ENCODE data around the gene TGM4. TPM values are rescaled to one million over a fixed set of nuclear protein-coding genes. Genes with fewer than 3 reads are reported as not detected.

TGM4 gene
- total RNA-seq, 4 donors from 2014 or later, result not detected

- Histone ChIP-seq H3K9me3 (no peaks in the 10 kb centered on the region), H3K36me3 (no peaks in the 10 kb centered on the region), H3K4me1 (no peaks in the 10 kb centered on the region), H3K27me3 (no peaks in the 10 kb centered on the region), H3K4me3 (no peak overlapping the region), H3K27ac (no peak overlapping the region)
- DNase-seq, result no peak
- TF ChIP-seq CTCF (IDR thresholded peaks at IDR 0.05), result no peak
- no peak for TF ChIP-seq POLR2A (IDR thresholded peaks at IDR 0.05)
- intact Hi-C loops (cut with DNase I; ENCODE audit: low total_unique reads), result no loop called here
Observed at GRCh38 chr3:44955917-44956316, 81.5 kb downstream of the TGM4 start.

- H3K27me3 ChIP-seq, result no peaks in the 10 kb centered on the region
- no peak for DNase-seq
- no peak overlapping the region for H3K4me3 ChIP-seq
- no peak overlapping the region for H3K27ac ChIP-seq
- H3K4me1 ChIP-seq, result no peaks in the 10 kb centered on the region
- H3K36me3 ChIP-seq, result no peaks in the 10 kb centered on the region
- H3K9me3 ChIP-seq, result no peaks in the 10 kb centered on the region
- intact Hi-C loops (cut with DNase I; ENCODE audit: low total_unique reads), result no loop called here
- no peak for TF ChIP-seq CTCF (IDR thresholded peaks at IDR 0.05)
- no peak for TF ChIP-seq POLR2A (IDR thresholded peaks at IDR 0.05)
Observed at GRCh38 chr3:44957986-44958385, 83.6 kb downstream of the TGM4 start.

GRCh38 chr3:44958386-44958785 is 84.0 kb downstream of the TGM4 start:
- no peaks in the 10 kb centered on the region for H3K9me3 ChIP-seq
- no peaks in the 10 kb centered on the region for H3K27me3 ChIP-seq
- no peak overlapping the region for H3K27ac ChIP-seq
- no peaks in the 10 kb centered on the region for H3K4me1 ChIP-seq
- H3K36me3 ChIP-seq, result no peaks in the 10 kb centered on the region
- no peak for TF ChIP-seq POLR2A (IDR thresholded peaks at IDR 0.05)
- TF ChIP-seq CTCF (IDR thresholded peaks at IDR 0.05), result no peak
- DNase-seq, result no peak
- no peak overlapping the region for H3K4me3 ChIP-seq
- intact Hi-C loops (cut with DNase I; ENCODE audit: low total_unique reads), result no loop called here

- no peak for DNase-seq
- Histone ChIP-seq H3K36me3 (no peaks in the 10 kb centered on the region), H3K27ac (no peak overlapping the region), H3K4me3 (no peak overlapping the region), H3K9me3 (no peaks in the 10 kb centered on the region), H3K27me3 (no peaks in the 10 kb centered on the region), H3K4me1 (no peaks in the 10 kb centered on the region)
- no peak for TF ChIP-seq CTCF (IDR thresholded peaks at IDR 0.05)
- TF ChIP-seq POLR2A (IDR thresholded peaks at IDR 0.05), result no peak
- intact Hi-C loops (cut with DNase I; ENCODE audit: low total_unique reads), result no loop called here
Observed at GRCh38 chr3:44960387-44961026, 86.1 kb downstream of the TGM4 start.

- H3K9me3 ChIP-seq, result no peaks in the 10 kb centered on the region
- H3K27ac ChIP-seq, result no peak overlapping the region
- no peaks in the 10 kb centered on the region for H3K27me3 ChIP-seq
- TF ChIP-seq CTCF (IDR thresholded peaks at IDR 0.05), result no peak
- no peak for TF ChIP-seq POLR2A (IDR thresholded peaks at IDR 0.05)
- no peaks in the 10 kb centered on the region for H3K4me1 ChIP-seq
- no peak overlapping the region for H3K4me3 ChIP-seq
- no peak for DNase-seq
- intact Hi-C loops (cut with DNase I; ENCODE audit: low total_unique reads), result no loop called here
- no peaks in the 10 kb centered on the region for H3K36me3 ChIP-seq
Observed at GRCh38 chr3:44961888-44962287, 87.5 kb downstream of the TGM4 start.

All from uterus (tissue), 4 donors.